HL-60 (cell line): ENCODE measurements around the gene KRTAP1-1.

Experiments
- DNase-seq, 2 experiments: peaks; one replicate each; pipeline ENCODE4 v3.0.0-alpha.2; 2010 to 2020; ENCODE audit warnings: low read depth in 1 of 2, low spot score in 1 of 2
- H3K27ac ChIP-seq: fragments of 250-450 bp; sonication (Bioruptor Pico); replicated peaks from 2 replicates; pipeline ENCODE4 v1.5.1; 2020; ENCODE audit warnings: mild to moderate bottlenecking, moderate library complexity
- H3K27me3 ChIP-seq: fragments of 250-450 bp; sonication (Bioruptor Pico); 2 replicates; pipeline ENCODE4 v1.5.1; 2021; ENCODE audit warnings: mild to moderate bottlenecking, moderate library complexity; ENCODE audit not compliant: insufficient read depth, poor library complexity, severe bottlenecking
- H3K4me3 ChIP-seq: replicated peaks from 2 replicates; pipeline ENCODE4 v1.5.1; 2011; ENCODE audit warnings: mild to moderate bottlenecking, control low read depth, low read length; ENCODE audit not compliant: insufficient read depth
- GABPA ChIP-seq: IDR thresholded peaks from 2 replicates; pipeline ENCODE4 v1.6.1; 2012; ENCODE audit warnings: low read depth
- POLR2AphosphoS5 ChIP-seq: IDR thresholded peaks from 2 replicates; pipeline ENCODE4 v1.6.1; 2012; ENCODE audit warnings: low read depth
- SPI1 ChIP-seq: IDR thresholded peaks from 2 replicates; pipeline ENCODE4 v1.6.1; 2012; ENCODE audit warnings: low read depth, mild to moderate bottlenecking, borderline replicate concordance
- TF ChIP-seq, protein P1 (sequence below): IDR thresholded peaks from 2 replicates; pipeline ENCODE4 v1.6.1; 2012; ENCODE audit warnings: low read depth; ENCODE audit not compliant: insufficient replicate concordance
- TF ChIP-seq, protein P2 (sequence below): IDR thresholded peaks from one replicate; pipeline ENCODE4 v1.5.1; 2011; ENCODE audit warnings: low read length, control low read depth, inconsistent platforms; ENCODE audit not compliant: insufficient read depth

The KRTAP1-1 gene

DNA sequence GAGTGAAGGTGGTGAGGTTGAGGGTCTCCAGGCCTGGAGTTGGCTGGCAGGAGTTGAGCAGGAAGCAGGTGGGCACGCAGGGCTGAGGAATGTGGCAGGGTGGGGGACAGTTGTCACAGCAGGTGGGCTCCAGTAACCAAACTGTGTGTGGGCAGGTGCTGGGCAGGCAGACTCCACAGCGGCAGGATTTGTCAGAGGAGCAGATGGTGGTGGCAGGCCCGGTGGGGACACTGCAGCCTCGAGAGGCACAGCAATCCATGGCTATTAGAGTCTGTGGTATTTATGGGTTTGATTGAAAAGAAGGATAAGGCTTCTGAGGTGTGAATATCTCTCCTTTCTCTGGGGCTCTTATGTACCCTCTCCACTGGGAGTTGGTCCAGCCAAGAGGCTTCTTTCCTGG, 47.4 kb downstream of the KRTAP1-1 start, which contains the start of gene KRTAP3-3:
TSS of gene KRTAP3-3 (minus strand) at position 326 of the 400 bp plus-strand sequence. CDS start at position 259, 67 bp downstream.
- Histone ChIP-seq H3K27ac (no peak within 1 kb of the TSS), H3K27me3 (peaks cover 2% of the 10 kb centered on the region), H3K4me3 (no peak within 1 kb of the TSS)
- TF ChIP-seq SPI1 (no peak), POLR2AphosphoS5 (no peak), GABPA (no peak)
- TF ChIP-seq, protein P1, sequence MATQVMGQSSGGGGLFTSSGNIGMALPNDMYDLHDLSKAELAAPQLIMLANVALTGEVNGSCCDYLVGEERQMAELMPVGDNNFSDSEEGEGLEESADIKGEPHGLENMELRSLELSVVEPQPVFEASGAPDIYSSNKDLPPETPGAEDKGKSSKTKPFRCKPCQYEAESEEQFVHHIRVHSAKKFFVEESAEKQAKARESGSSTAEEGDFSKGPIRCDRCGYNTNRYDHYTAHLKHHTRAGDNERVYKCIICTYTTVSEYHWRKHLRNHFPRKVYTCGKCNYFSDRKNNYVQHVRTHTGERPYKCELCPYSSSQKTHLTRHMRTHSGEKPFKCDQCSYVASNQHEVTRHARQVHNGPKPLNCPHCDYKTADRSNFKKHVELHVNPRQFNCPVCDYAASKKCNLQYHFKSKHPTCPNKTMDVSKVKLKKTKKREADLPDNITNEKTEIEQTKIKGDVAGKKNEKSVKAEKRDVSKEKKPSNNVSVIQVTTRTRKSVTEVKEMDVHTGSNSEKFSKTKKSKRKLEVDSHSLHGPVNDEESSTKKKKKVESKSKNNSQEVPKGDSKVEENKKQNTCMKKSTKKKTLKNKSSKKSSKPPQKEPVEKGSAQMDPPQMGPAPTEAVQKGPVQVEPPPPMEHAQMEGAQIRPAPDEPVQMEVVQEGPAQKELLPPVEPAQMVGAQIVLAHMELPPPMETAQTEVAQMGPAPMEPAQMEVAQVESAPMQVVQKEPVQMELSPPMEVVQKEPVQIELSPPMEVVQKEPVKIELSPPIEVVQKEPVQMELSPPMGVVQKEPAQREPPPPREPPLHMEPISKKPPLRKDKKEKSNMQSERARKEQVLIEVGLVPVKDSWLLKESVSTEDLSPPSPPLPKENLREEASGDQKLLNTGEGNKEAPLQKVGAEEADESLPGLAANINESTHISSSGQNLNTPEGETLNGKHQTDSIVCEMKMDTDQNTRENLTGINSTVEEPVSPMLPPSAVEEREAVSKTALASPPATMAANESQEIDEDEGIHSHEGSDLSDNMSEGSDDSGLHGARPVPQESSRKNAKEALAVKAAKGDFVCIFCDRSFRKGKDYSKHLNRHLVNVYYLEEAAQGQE, result no peak
- TF ChIP-seq, protein P2, sequence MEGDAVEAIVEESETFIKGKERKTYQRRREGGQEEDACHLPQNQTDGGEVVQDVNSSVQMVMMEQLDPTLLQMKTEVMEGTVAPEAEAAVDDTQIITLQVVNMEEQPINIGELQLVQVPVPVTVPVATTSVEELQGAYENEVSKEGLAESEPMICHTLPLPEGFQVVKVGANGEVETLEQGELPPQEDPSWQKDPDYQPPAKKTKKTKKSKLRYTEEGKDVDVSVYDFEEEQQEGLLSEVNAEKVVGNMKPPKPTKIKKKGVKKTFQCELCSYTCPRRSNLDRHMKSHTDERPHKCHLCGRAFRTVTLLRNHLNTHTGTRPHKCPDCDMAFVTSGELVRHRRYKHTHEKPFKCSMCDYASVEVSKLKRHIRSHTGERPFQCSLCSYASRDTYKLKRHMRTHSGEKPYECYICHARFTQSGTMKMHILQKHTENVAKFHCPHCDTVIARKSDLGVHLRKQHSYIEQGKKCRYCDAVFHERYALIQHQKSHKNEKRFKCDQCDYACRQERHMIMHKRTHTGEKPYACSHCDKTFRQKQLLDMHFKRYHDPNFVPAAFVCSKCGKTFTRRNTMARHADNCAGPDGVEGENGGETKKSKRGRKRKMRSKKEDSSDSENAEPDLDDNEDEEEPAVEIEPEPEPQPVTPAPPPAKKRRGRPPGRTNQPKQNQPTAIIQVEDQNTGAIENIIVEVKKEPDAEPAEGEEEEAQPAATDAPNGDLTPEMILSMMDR, result no peak
- DNase-seq, result no peak

DNA sequence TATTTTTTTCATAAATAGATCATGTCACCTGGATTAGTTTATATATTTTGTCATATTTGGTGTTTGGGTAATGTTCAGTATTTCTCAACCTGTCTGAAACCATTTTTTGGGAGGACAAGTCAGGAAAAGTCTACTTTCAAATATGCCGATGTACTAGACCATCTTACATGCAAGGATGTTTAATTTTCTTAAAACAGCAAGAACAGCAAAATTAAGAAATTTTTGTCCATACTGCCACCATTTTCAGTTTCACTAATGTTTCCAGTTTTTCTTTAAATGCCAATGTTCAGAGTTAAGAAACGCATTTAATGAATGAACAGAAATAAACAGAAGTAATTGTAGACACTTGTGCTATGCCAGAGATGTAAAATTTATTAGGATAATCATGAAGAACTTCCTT, 48.2 kb downstream of the KRTAP1-1 start:
- no peak overlapping the region for H3K27ac ChIP-seq
- TF ChIP-seq, protein P1, result no peak
- TF ChIP-seq GABPA (no peak), POLR2AphosphoS5 (no peak), SPI1 (no peak)
- TF ChIP-seq, protein P2, result no peak
- no peak overlapping the region for H3K4me3 ChIP-seq

GRCh38 chr17:40992666-40993065, 48.6 kb downstream of the KRTAP1-1 start:
- TF ChIP-seq, protein P1, result no peak
- no peak for TF ChIP-seq SPI1
- no peak for TF ChIP-seq POLR2AphosphoS5
- no peak for TF ChIP-seq GABPA
- TF ChIP-seq, protein P2, result no peak
- H3K4me3 ChIP-seq, result no peak overlapping the region
- no peaks in the 10 kb centered on the region for H3K27me3 ChIP-seq
- no peak overlapping the region for H3K27ac ChIP-seq
- no peak for DNase-seq

More for the DNA sequence above, 48.2 kb downstream of the KRTAP1-1 start:
- H3K27me3 ChIP-seq, result peaks cover 2% of the 10 kb centered on the region
- DNase-seq, result no peak
